MCF 10A (cell line): Measurements from ENCODE around the gene DICER1. TPM values are rescaled to one million over a fixed set of nuclear protein-coding genes. Genes with fewer than 3 reads are reported as not detected.
"Not testable (repeated sequence)": the region's sequence is repeated elsewhere in the genome, so short reads cannot be mapped to it uniquely, and the experiment has no call there.

ENCODE experiments used
- BruUV-seq: library from RNA; stranded (reverse); fragments of 400-500 nt; replicated peaks from 2 replicates; lab custom pipeline; 2021; lab: Mats Ljungman, UMichigan
- CTCF ChIA-PET: fragments of 300-600 bp; sonication (Branson Sonifier 250); formaldehyde crosslinking; extraction: SDS; loops from one replicate; lab custom pipeline; 2021; ENCODE audit warnings: antibody characterized with exemption, inconsistent platforms; lab: Yijun Ruan, JAX
- POLR2A ChIA-PET: fragments of 300-600, 350-650 bp; sonication (Branson Sonifier 250); formaldehyde crosslinking; extraction: SDS; loops from one replicate; lab custom pipeline; 2020; ENCODE audit warnings: antibody characterized with exemption, inconsistent platforms; lab: Yijun Ruan, JAX
- DNase-seq: peaks from one replicate; pipeline ENCODE4 v3.0.0-alpha.2; 2018; ENCODE audit not compliant: unreplicated experiment
- H3K27ac Mint-ChIP-seq: one replicate; pipeline ENCODE4 v1.8.0; 2022; ENCODE audit warnings: mild to moderate bottlenecking, low read depth, mixed read lengths; ENCODE audit not compliant: unreplicated experiment
- H3K27me3 Mint-ChIP-seq: one replicate; pipeline ENCODE4 v1.8.0; 2022; ENCODE audit warnings: mixed read lengths; ENCODE audit not compliant: insufficient read depth, unreplicated experiment
- H3K36me3 Mint-ChIP-seq: one replicate; pipeline ENCODE4 v1.8.0; 2022; ENCODE audit warnings: mild to moderate bottlenecking, moderate library complexity, mixed read lengths; ENCODE audit not compliant: insufficient read depth, unreplicated experiment
- H3K4me1 Mint-ChIP-seq: one replicate; pipeline ENCODE4 v1.8.0; 2022; ENCODE audit warnings: mixed read lengths; ENCODE audit not compliant: insufficient read depth, unreplicated experiment
- H3K4me3 Mint-ChIP-seq: one replicate; pipeline ENCODE4 v1.8.0; 2022; ENCODE audit warnings: mild to moderate bottlenecking, moderate library complexity, mixed read lengths; ENCODE audit not compliant: unreplicated experiment
- H3K9me3 Mint-ChIP-seq: one replicate; pipeline ENCODE4 v1.8.0; 2022; ENCODE audit warnings: mixed read lengths; ENCODE audit not compliant: unreplicated experiment
- CTCF ChIP-seq: fragments of 200-600 bp; IDR thresholded peaks from one replicate; pipeline ENCODE4 v1.8.0; 2022; ENCODE audit warnings: antibody characterized with exemption, mild to moderate bottlenecking; ENCODE audit not compliant: unreplicated experiment
- intact Hi-C: fragments of 100-400 bp; cut with micrococcal nuclease; formaldehyde crosslinking; loops from 2 replicates; pipeline ENCODE4 v1.14.1; 2022
- total RNA-seq: library from RNA; stranded (reverse); gene quantifications from 2 replicates; pipeline ENCODE4 v1.2.3, GENCODE V29; 2022

Gene DICER1
- total RNA-seq, 1 experiment from 2014 or later, result 35.6 TPM

- Mint-ChIP-seq H3K4me1 (peaks cover 42% of the 10 kb centered on the region), H3K9me3 (peaks cover 6% of the 10 kb centered on the region), H3K36me3 (no peaks in the 10 kb centered on the region), H3K27me3 (no peaks in the 10 kb centered on the region), H3K4me3 (no peak overlapping the region), H3K27ac (no peak overlapping the region)
- POLR2A ChIA-PET, result interaction anchor here (1.6 to 2.1 kb wide), 2 partner anchors 13 to 15 kb away, joined by 5 to 8 read pairs; partner anchors contain the start of gene DICER1
- TF ChIP-seq CTCF, result no peak
- BruUV-seq, result no TSS peak
- no peak for DNase-seq
- CTCF ChIA-PET, result interaction anchor here (0.6 kb wide), 1 partner anchor 468 kb away, joined by 3 read pairs; no protein-coding TSS in a partner anchor
- intact Hi-C loops, result no loop called here
Observed at GRCh38 chr14:95142208-95142607, 15.1 kb downstream of the DICER1 start.

GRCh38 chr14:95141684-95142083, 15.6 kb downstream of the DICER1 start:
- Mint-ChIP-seq H3K9me3 (peaks cover 6% of the 10 kb centered on the region), H3K27ac (no peak overlapping the region), H3K4me3 (no peak overlapping the region), H3K4me1 (peaks cover 43% of the 10 kb centered on the region), H3K36me3 (no peaks in the 10 kb centered on the region), H3K27me3 (no peaks in the 10 kb centered on the region)
- DNase-seq, result no peak
- no TSS peak for BruUV-seq
- CTCF ChIA-PET, result no interaction called here
- POLR2A ChIA-PET, result interaction anchor here (1.1 to 1.4 kb wide), 3 partner anchors 13 to 121 kb away, joined by 3 to 12 read pairs (median 5); partner anchors contain the start of gene DICER1
- TF ChIP-seq CTCF, result no peak
- intact Hi-C loops, result no loop called here

- intact Hi-C loops, result no loop called here
- no peaks in the 10 kb centered on the region for H3K27me3 Mint-ChIP-seq
- peak overlapping the region; percentile 61 for H3K27ac Mint-ChIP-seq
- BruUV-seq, result no TSS peak
- TF ChIP-seq CTCF, result no peak
- peaks cover 6% of the 10 kb centered on the region for H3K9me3 Mint-ChIP-seq
- peak overlapping the region; percentile 26 for H3K4me3 Mint-ChIP-seq
- H3K36me3 Mint-ChIP-seq, result peaks cover 9% of the 10 kb centered on the region
- peaks cover 32% of the 10 kb centered on the region for H3K4me1 Mint-ChIP-seq
- peak; percentile 65 for DNase-seq
- ChIA-PET CTCF (interaction anchor here (0.6 kb wide), 1 partner anchor 376 kb away, joined by 5 read pairs; no protein-coding TSS in a partner anchor), POLR2A (interaction anchor here (0.6 to 1.4 kb wide), 5 partner anchors 10 to 227 kb away, joined by 3 to 12 read pairs (median 5); partner anchors contain the start of gene DICER1)
Observed at GRCh38 chr14:95140060-95140858, 17.1 kb downstream of the DICER1 start.

GRCh38 chr14:95138876-95139275, 18.5 kb downstream of the DICER1 start:
- H3K4me1 Mint-ChIP-seq, result peaks cover 40% of the 10 kb centered on the region
- H3K36me3 Mint-ChIP-seq, result peaks cover 9% of the 10 kb centered on the region
- intact Hi-C loops, result no loop called here

GRCh38 chr14:95138455-95138854, 18.9 kb downstream of the DICER1 start:
- DNase-seq, H3K27ac Mint-ChIP-seq, H3K27me3 Mint-ChIP-seq, H3K4me3 Mint-ChIP-seq, BruUV-seq, H3K36me3 Mint-ChIP-seq, H3K9me3 Mint-ChIP-seq, intact Hi-C loops: not testable (repeated sequence)
- ChIA-PET POLR2A (interaction anchor here (1.2 to 1.5 kb wide), 2 partner anchors 17 to 20 kb away, joined by 5 to 6 read pairs; no protein-coding TSS in a partner anchor), CTCF (interaction anchor here (1.7 kb wide), 1 partner anchor 294 kb away, joined by 4 read pairs; no protein-coding TSS in a partner anchor)
- H3K4me1 Mint-ChIP-seq, result peaks cover 41% of the 10 kb centered on the region

More at GRCh38 chr14:95138876-95139275, 18.5 kb downstream of the DICER1 start:
- Mint-ChIP-seq H3K9me3 (no peaks in the 10 kb centered on the region), H3K27me3 (no peaks in the 10 kb centered on the region), H3K4me3 (no peak overlapping the region), H3K27ac (no peak overlapping the region)
- CTCF ChIA-PET, result interaction anchor here (1.7 kb wide), 1 partner anchor 294 kb away, joined by 4 read pairs; no protein-coding TSS in a partner anchor
- POLR2A ChIA-PET, result interaction anchor here (0.6 kb wide), 1 partner anchor 16 kb away, joined by 3 read pairs; no protein-coding TSS in a partner anchor
- no TSS peak for BruUV-seq
- no peak for DNase-seq
- no peak for TF ChIP-seq CTCF
